HG03097 (cell line): ENCODE results near the gene PC.
"Not testable (repeated sequence)": the region's sequence is repeated elsewhere in the genome, so short reads cannot be mapped to it uniquely, and the experiment has no call there.

Experiments used
- ATAC-seq: cut with Tn5 transposase; IDR thresholded peaks from one replicate; pipeline ENCODE4 v1.9.1; 2021; ENCODE audit not compliant: unreplicated experiment, low FRiP score

The PC gene

GRCh38 chr11:66847461-66848232, 110.5 kb downstream of the PC start:
- no peak for ATAC-seq

DNA sequence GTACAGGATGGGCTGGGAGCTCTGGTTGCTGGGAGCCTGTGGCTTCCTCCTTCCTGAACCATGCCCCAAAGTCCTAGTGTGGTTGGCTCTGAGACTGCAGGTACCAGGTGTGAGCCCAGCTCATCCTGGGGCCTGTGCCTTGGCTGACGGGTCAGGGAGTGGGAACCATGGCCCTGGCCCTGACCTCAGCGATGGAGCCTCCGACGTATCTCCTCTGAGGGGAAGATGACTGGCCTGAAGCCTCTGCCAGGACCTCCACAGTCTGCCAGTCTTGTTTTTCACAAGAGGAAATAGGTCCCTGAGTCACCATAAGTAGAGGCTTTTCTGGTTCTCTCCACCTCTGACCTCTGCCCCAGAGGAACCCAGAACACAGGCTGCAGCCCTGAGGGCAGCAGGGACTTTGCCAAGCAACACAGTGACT, 111.5 kb downstream of the PC start:
- no peak for ATAC-seq

DNA sequence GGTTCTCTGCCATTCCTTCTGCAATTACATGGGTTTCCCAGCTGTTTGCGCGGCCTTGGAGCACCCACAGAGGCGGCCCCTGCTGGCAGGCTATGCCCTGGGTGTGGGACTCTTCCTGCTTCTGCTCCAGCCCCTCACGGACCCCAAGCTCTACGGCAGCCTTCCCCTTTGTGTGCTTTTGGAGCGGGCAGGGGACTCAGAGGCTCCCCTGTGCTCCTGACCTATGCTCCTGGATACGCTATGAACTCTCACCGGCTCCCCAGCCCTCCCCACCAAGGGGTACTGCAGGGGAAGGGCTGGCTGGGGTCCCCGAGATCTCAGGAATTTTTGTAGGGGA, 112.3 kb downstream of the PC start:
- ATAC-seq = no peak

- ATAC-seq = no peak
Observed at GRCh38 chr11:66845143-66845875, 112.9 kb downstream of the PC start.

- no peak for ATAC-seq
Observed at GRCh38 chr11:66844496-66845142, 113.6 kb downstream of the PC start.

GRCh38 chr11:66843776-66844495, 114.2 kb downstream of the PC start:
- ATAC-seq = peak; percentile 8

DNA sequence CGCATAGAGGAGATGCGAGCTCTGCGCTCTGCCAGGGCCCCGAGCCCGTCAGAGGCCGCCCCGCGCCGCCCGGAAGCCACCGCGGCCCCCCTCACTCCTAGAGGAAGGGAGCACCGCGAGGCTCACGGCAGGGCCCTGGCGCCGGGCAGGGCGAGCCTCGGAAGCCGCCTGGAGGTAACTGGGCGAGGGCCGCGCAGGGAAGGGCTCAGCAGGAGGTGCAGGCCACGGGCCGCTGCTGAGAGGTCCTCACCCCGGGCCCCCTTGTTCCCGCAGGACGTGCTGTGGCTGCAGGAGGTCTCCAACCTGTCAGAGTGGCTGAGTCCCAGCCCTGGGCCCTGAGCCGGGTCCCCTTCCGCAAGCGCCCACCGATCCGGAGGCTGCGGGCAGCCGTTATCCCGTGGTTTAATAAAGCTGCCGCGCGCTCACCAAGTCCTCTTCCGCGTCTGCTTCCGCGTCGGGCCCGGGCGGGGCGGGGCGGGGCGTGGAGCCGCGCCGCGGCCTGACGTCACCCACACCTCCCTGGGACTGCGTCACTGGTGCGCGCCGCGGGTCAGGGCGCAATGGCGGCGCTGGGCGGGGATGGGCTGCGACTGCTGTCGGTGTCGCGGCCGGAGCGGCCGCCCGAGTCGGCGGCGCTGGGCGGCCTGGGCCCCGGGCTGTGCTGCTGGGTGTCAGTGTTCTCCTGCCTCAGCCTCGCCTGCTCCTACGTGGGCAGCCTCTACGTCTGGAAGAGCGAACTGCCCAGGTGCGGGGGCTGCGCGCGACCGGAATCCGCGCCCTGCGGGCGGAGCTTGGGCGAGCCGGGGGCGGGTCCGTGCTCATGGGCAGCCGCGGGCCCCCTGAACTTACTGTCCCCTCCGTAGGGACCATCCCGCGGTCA, 115.0 kb downstream of the PC start, which contains the start of gene RCE1:
RCE1 (plus strand) TSS at position 546 of the 880 bp plus-strand sequence; CDS start at position 561, 15 bp downstream.
- peak; percentile 77 for ATAC-seq

- ATAC-seq = no peak
Observed at GRCh38 chr11:66842501-66842895, 115.7 kb downstream of the PC start.

- no peak for ATAC-seq
Observed at GRCh38 chr11:66841861-66842260, 116.3 kb downstream of the PC start.

- no peak for ATAC-seq
Observed at GRCh38 chr11:66840317-66841091, 117.7 kb downstream of the PC start.

- no peak for ATAC-seq
Observed at GRCh38 chr11:66835768-66836405, 122.3 kb downstream of the PC start.

DNA sequence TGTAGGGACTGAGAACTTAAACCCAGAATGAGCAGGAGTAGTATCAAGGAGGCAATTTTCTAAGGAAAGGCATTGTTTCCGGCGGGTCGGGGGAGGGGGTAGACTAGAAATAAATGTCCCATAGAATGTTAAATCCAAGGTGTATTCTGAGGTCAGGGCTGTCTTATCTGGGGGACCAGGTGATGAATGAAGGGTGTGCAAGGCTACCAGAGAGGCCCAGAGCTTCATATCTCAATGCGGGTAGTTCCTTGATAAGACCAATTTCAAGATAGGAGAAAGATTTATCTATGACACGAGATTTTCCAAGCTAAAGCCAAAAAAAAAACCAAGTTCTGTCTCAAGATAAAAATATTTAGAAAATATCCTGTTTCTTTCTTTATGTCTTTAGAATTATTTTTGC, 123.2 kb downstream of the PC start:
- no peak for ATAC-seq

GRCh38 chr11:66834539-66834845, 123.7 kb downstream of the PC start:
- no peak for ATAC-seq

DNA sequence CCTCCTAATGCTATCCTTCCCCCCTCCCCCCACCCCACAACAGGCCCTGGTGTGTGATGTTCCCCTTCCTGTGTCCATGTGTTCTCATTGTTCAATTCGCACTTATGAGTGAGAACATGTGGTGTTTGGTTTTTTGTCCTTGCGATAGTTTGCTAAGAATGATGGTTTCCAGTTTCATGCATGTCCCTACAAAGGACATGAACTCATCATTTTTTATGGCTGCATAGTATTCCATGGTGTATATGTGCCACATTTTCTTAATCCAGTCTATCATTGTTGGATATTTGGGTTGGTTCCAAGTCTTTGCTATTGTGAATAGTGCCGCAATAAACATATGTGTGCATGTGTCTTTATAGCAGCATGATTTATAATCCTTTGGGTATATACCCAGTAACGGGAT, 133.6 kb downstream of the PC start:
- ATAC-seq = not testable (repeated sequence)

DNA sequence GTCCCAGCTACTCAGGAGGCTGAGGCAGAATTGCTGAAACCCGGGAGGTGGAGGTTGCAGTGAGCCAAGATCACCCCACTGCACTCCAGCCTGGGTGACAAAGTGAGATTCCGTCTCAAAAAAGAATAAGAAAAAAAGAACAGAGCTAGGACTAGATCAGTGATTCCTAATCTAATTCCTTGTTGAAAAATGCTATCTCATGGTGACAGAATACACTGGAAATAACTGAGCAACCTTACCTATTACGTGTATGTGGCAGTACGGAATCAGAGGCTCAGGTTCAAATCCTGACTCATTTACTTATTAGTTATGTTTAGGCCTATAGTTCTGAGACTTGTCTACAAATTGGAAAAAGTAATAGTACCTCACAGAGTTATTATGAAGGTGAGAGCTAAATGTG, 134.5 kb downstream of the PC start:
- no peak for ATAC-seq

DNA sequence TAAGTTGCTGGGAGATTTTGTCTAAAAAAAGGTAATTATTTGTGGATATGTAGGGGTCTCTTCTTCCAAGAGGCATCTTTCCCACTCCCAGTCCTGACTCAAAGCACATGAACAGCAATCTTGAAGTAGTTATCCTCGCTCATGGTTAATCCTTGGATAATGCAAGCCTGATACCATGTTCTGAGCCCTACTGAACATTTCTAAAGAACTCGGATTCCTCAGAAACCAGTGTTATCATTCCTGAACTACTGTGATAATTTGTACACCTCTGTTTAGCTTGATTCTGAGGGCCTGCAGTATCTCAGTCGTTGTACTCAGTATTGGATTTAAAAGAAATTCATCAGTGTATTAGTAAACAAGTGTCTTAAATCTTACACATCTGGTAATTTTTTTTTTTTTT, 137.3 kb downstream of the PC start:
- no peak for ATAC-seq

- no peak for ATAC-seq
Observed at GRCh38 chr11:66820381-66820780, 137.8 kb downstream of the PC start.

DNA sequence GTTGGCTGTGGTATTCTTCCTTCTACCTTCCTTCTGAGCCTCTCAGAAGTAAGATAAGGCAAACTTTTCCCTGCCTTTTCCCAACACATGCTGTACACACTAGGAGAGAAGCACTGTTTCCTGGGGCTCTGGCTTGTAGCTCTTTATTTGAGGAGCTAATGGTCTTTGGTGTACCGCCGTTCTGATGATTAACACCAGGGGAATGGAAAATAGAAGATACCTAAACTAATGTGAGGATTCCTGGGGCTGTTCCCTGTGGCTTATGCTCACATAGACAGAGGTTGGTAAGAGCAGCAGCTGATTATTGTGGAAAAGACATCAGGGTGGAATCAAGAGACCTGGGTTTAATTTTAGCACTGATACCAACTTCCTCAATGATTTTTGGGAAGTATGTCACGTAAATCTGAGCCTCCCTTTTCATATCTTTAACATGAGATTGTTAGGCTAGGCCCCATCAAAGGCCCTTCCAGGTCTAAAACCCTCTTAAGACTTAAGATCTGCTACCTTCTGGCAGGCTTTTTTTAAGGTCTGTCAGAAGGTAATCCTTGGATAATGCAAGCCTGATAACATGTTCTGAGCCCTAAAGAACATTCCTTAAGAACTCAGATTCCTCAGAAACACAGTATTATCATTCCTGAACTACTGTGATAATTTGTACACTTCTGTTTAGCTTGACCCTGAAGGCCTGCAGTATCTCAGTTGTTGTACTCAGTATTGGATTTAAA, 139.8 kb downstream of the PC start:
- no peak for ATAC-seq
